Activated naive CD8-positive, alpha-beta T cell (primary cell): Measurements from ENCODE around the gene CUL9.

Experiments used
- H3K27ac Mint-ChIP-seq: one replicate; pipeline ENCODE4 v1.8.0; 2021; ENCODE audit warnings: mixed read lengths
- H3K27me3 Mint-ChIP-seq: one replicate; pipeline ENCODE4 v1.8.0; 2021; ENCODE audit warnings: mixed read lengths
- H3K36me3 Mint-ChIP-seq: one replicate; pipeline ENCODE4 v1.8.0; 2021; ENCODE audit warnings: mixed read lengths
- H3K4me1 Mint-ChIP-seq: one replicate; pipeline ENCODE4 v1.8.0; 2021; ENCODE audit warnings: low read depth, mixed read lengths
- H3K4me3 Mint-ChIP-seq: one replicate; pipeline ENCODE4 v1.8.0; 2021; ENCODE audit warnings: mild to moderate bottlenecking, mixed read lengths
- H3K9me3 Mint-ChIP-seq: one replicate; pipeline ENCODE4 v1.8.0; 2021; ENCODE audit warnings: low read depth, mixed read lengths

The CUL9 gene

GRCh38 chr6:43271944-43272343 is 89.9 kb downstream of the CUL9 start:
- no peak overlapping the region for H3K4me3 Mint-ChIP-seq
- no peak overlapping the region for H3K27ac Mint-ChIP-seq
- peaks cover under 1% of the 10 kb centered on the region for H3K27me3 Mint-ChIP-seq
- H3K36me3 Mint-ChIP-seq, result no peaks in the 10 kb centered on the region
- H3K9me3 Mint-ChIP-seq, result no peaks in the 10 kb centered on the region
- H3K4me1 Mint-ChIP-seq, result peaks cover 16% of the 10 kb centered on the region

GRCh38 chr6:43273707-43274106 is 91.7 kb downstream of the CUL9 start:
- H3K4me3 Mint-ChIP-seq, result no peak overlapping the region
- H3K27me3 Mint-ChIP-seq, result peaks cover 3% of the 10 kb centered on the region
- H3K27ac Mint-ChIP-seq, result no peak overlapping the region
- H3K4me1 Mint-ChIP-seq, result peaks cover 16% of the 10 kb centered on the region
- no peaks in the 10 kb centered on the region for H3K36me3 Mint-ChIP-seq
- no peaks in the 10 kb centered on the region for H3K9me3 Mint-ChIP-seq
